GM12878 (cell line): ENCODE results near the gene POLR2L. TPM values are rescaled to one million over a fixed set of nuclear protein-coding genes. Genes with fewer than 3 reads are reported as not detected.

ENCODE experiments used
- ATAC-seq: fragments of 200-7000 bp; cut with Tn5 transposase; 3 replicates; pipeline ENCODE4 v1.9.1; 2020; ENCODE audit warnings: mild to moderate bottlenecking, moderate library complexity
- BruUV-seq: library from RNA; stranded (reverse); fragments of 400-500 nt; replicated peaks from 2 replicates; lab custom pipeline; 2021; lab: Mats Ljungman, UMichigan
- CTCF ChIA-PET: fragments of 300-600 bp; sonication (Branson Sonifier 250); formaldehyde crosslinking; extraction: SDS; loops from one replicate; lab custom pipeline; 2021; ENCODE audit warnings: inconsistent platforms; lab: Yijun Ruan, JAX
- POLR2A ChIA-PET: fragments of 350-600 bp; formaldehyde crosslinking; extraction: SDS; loops from one replicate; lab custom pipeline; 2021; ENCODE audit warnings: inconsistent platforms; lab: Charles Lee
- RAD21 ChIA-PET: fragments of 300-600 bp; sonication (Branson Sonifier 250); formaldehyde crosslinking; loops from one replicate; lab custom pipeline; 2023; ENCODE audit warnings: antibody characterized with exemption; ENCODE audit not compliant: unreplicated experiment; lab: Charles Lee
- SMC1A ChIA-PET: fragments of 300-600 bp; sonication (Branson Sonifier 250); formaldehyde crosslinking; loops from one replicate; lab custom pipeline; 2023; ENCODE audit not compliant: unreplicated experiment, uncharacterized antibody; lab: Charles Lee
- DNase-seq: peaks from one replicate; pipeline ENCODE4 v3.0.0-alpha.2; 2011; ENCODE audit warnings: low read depth, low spot score
- FAIRE-seq: peaks from 3 replicates; lab custom pipeline; 2011; peaks lifted over from hg19 to GRCh38; lab: Jason Lieb, UNC
- H2AFZ ChIP-seq: 2 replicates; pipeline ENCODE4 v1.6.0; 2011; ENCODE audit warnings: low read depth, low read length, control low read depth; ENCODE audit not compliant: control insufficient read depth
- H3K27ac ChIP-seq: 2 replicates; pipeline ENCODE4 v1.5.1; 2011; ENCODE audit warnings: control low read depth; ENCODE audit not compliant: control insufficient read depth, insufficient read depth
- H3K27me3 ChIP-seq, 2 experiments: replicated peaks in 1 of 2; 2 replicates each; pipeline versions ENCODE4 v1.6.0 to v1.6.1; 2011; ENCODE audit warnings: low read length in 1 of 2; ENCODE audit not compliant: control insufficient read depth in 2 of 2, insufficient read depth in 2 of 2
- H3K36me3 ChIP-seq, 2 experiments: 2 replicates each; pipeline ENCODE4 v1.5.1; 2011; ENCODE audit warnings: low read length in 1 of 2; ENCODE audit not compliant: control insufficient read depth in 2 of 2, insufficient read depth in 2 of 2
- H3K4me1 ChIP-seq: 2 replicates; pipeline ENCODE4 v1.6.1; 2011; ENCODE audit warnings: mild to moderate bottlenecking, low read length, moderate library complexity, mixed read lengths; ENCODE audit not compliant: control insufficient read depth, insufficient read depth
- H3K4me2 ChIP-seq: 2 replicates; pipeline ENCODE4 v1.6.0; 2011; ENCODE audit warnings: control low read depth; ENCODE audit not compliant: control insufficient read depth, insufficient read depth
- H3K4me3 ChIP-seq: fragments of 200-600 bp; sonication (generic); 2 replicates; pipeline ENCODE4 v1.5.1; 2016
- H3K79me2 ChIP-seq: 2 replicates; pipeline ENCODE4 v1.6.0; 2011; ENCODE audit warnings: low read length; ENCODE audit not compliant: control insufficient read depth, insufficient read depth
- H3K9ac ChIP-seq: 2 replicates; pipeline ENCODE4 v1.8.0; 2011; ENCODE audit warnings: low read length, control low read depth, mixed read lengths; ENCODE audit not compliant: control insufficient read depth, insufficient read depth
- H3K9me3 ChIP-seq: replicated peaks from 3 replicates; pipeline ENCODE4 v1.5.1; 2011; ENCODE audit warnings: mild to moderate bottlenecking, low read length; ENCODE audit not compliant: control insufficient read depth, insufficient read depth
- H4K20me1 ChIP-seq: 2 replicates; pipeline ENCODE4 v1.6.0; 2011; ENCODE audit not compliant: control insufficient read depth, insufficient read depth
- CBFB ChIP-seq: IDR thresholded peaks from 2 replicates; pipeline ENCODE4 v1.6.1; 2016; ENCODE audit warnings: antibody characterized with exemption, low read depth
- CBX3 ChIP-seq: fragments of 200-600 bp; sonication (generic); IDR thresholded peaks from 2 replicates; pipeline ENCODE4 v1.6.1; 2016; ENCODE audit warnings: low read depth, borderline replicate concordance
- IKZF1 ChIP-seq: fragments of 450-650 bp; conservative IDR thresholded peaks from 2 replicates; pipeline ENCODE4 v1.6.1; 2017; ENCODE audit warnings: antibody characterized with exemption, mild to moderate bottlenecking
- NBN ChIP-seq: fragments of 450-650 bp; IDR thresholded peaks from 2 replicates; pipeline ENCODE4 v1.6.1; 2016
- NR2C2 ChIP-seq: IDR thresholded peaks from 2 replicates; pipeline ENCODE4 v1.6.1; 2011; ENCODE audit warnings: borderline replicate concordance, low read depth; ENCODE audit not compliant: control insufficient read depth, insufficient read length
- WGBS: methylation state at CpG from one replicate; pipeline ENCODE4 v1.1.6; 2016; ENCODE audit warnings: low lambda C conversion rate; ENCODE audit not compliant: insufficient replicate concordance, insufficient coverage; ENCODE audit errors: missing lambda C conversion rate; 5-methylcytosine and 5-hydroxymethylcytosine counted together
- in situ Hi-C: fragments of 300-500 bp; cut with MboI; formaldehyde crosslinking; loops from 9 replicates; pipeline ENCODE4 v1.14.3; 2018; ENCODE audit warnings: mixed read lengths
- intact Hi-C: fragments of 100-400 bp; cut with micrococcal nuclease; formaldehyde crosslinking; loops from one replicate; pipeline ENCODE4 v1.14.2; 2022; ENCODE audit not compliant: unreplicated experiment
- polyA plus RNA-seq, 11 experiments: library from polyadenylated mRNA; depleted of rRNA in 4 of 11; unstranded in 6 of 11; stranded (reverse) in 5 of 11; fragments of >200 nt; fragmentation: Nextera tagmentation in 4 of 11; fragmentation: Illumina TruSeq in 1 of 11; extraction: Ambion mirVana in 4 of 11; extraction: Trizol in 1 of 11; gene quantifications; 1 replicate in 1 of 11; 2 replicates in 10 of 11; pipeline versions ENCODE4 v1.2.1 to v1.2.3, GENCODE V29; 2011 to 2016; ENCODE audit warnings: inconsistent platforms in 2 of 11, missing spikeins in 2 of 11, low read depth in 1 of 11
- total RNA-seq, 4 experiments: library from RNA; depleted of rRNA in 3 of 4; stranded (reverse); fragments of >200 nt in 3 of 4; fragmentation: Illumina TruSeq in 1 of 4; extraction: Trizol in 1 of 4; gene quantifications; 2 replicates each; pipeline versions ENCODE4 v1.2.1 to v1.2.3, GENCODE V29; 2013 to 2021
- TF ChIP-seq, protein P1 (sequence below): fragments of 450-650 bp; IDR thresholded peaks from 2 replicates; pipeline ENCODE4 v1.6.1; 2017; ENCODE audit warnings: borderline replicate concordance
- TF ChIP-seq, protein P2 (sequence below): fragments of 450-650 bp; formaldehyde crosslinking; IDR thresholded peaks from 2 replicates; pipeline ENCODE4 v1.5.0; 2022; ENCODE audit warnings: mild to moderate bottlenecking, missing genetic modification characterization
- TF ChIP-seq, protein P3 (sequence below): fragments of 450-650 bp; IDR thresholded peaks from 2 replicates; pipeline ENCODE4 v1.6.1; 2014; ENCODE audit warnings: mild to moderate bottlenecking

POLR2L gene
- total and polyA plus RNA-seq, 10 of the 15 experiments (the other 5 are each of a cell fraction or from before 2014, with no cell fraction given), result 23.1 to 497 (median 125) TPM

DNA sequence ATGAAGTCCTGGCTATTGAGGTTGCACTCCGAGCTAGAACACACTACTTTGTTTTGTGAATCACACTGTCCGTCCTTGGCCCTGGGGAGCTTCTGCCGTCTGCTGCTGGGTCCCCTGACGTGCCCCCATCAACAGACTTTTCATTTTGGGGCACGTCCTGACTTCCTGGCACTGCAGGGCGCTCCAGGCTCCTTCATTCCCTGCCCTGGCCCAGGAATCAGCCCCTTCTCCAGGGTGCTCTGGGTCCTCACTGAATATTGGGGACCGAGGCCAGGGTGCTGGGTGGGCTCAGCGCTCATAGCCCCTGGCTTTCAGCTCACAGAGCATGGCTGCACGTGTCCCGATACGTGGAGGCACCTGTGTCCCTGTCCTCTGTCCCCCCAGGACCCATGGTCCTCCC, 22.6 kb upstream of the POLR2L start:
- no peak overlapping the region for H3K27ac ChIP-seq
- FAIRE-seq (no peak), DNase-seq (no peak), ATAC-seq (no peak)
- H2AFZ ChIP-seq, result no peak overlapping the region
- in situ Hi-C loops, result no loop called here
- intact Hi-C loops, result no loop called here
- no peak overlapping the region for H3K9ac ChIP-seq
- H4K20me1 ChIP-seq, result no peaks in the 10 kb centered on the region
- TF ChIP-seq NR2C2 (no peak), IKZF1 (no peak), CBX3 (no peak), CBFB (no peak), NBN (no peak)
- TF ChIP-seq, protein P1, sequence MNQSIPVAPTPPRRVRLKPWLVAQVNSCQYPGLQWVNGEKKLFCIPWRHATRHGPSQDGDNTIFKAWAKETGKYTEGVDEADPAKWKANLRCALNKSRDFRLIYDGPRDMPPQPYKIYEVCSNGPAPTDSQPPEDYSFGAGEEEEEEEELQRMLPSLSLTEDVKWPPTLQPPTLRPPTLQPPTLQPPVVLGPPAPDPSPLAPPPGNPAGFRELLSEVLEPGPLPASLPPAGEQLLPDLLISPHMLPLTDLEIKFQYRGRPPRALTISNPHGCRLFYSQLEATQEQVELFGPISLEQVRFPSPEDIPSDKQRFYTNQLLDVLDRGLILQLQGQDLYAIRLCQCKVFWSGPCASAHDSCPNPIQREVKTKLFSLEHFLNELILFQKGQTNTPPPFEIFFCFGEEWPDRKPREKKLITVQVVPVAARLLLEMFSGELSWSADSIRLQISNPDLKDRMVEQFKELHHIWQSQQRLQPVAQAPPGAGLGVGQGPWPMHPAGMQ, result no peak
- TF ChIP-seq, protein P2, sequence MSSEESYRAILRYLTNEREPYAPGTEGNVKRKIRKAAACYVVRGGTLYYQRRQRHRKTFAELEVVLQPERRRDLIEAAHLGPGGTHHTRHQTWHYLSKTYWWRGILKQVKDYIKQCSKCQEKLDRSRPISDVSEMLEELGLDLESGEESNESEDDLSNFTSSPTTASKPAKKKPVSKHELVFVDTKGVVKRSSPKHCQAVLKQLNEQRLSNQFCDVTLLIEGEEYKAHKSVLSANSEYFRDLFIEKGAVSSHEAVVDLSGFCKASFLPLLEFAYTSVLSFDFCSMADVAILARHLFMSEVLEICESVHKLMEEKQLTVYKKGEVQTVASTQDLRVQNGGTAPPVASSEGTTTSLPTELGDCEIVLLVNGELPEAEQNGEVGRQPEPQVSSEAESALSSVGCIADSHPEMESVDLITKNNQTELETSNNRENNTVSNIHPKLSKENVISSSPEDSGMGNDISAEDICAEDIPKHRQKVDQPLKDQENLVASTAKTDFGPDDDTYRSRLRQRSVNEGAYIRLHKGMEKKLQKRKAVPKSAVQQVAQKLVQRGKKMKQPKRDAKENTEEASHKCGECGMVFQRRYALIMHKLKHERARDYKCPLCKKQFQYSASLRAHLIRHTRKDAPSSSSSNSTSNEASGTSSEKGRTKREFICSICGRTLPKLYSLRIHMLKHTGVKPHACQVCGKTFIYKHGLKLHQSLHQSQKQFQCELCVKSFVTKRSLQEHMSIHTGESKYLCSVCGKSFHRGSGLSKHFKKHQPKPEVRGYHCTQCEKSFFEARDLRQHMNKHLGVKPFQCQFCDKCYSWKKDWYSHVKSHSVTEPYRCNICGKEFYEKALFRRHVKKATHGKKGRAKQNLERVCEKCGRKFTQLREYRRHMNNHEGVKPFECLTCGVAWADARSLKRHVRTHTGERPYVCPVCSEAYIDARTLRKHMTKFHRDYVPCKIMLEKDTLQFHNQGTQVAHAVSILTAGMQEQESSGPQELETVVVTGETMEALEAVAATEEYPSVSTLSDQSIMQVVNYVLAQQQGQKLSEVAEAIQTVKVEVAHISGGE (CRISPR knock-in tag), result no peak
- TF ChIP-seq, protein P3, sequence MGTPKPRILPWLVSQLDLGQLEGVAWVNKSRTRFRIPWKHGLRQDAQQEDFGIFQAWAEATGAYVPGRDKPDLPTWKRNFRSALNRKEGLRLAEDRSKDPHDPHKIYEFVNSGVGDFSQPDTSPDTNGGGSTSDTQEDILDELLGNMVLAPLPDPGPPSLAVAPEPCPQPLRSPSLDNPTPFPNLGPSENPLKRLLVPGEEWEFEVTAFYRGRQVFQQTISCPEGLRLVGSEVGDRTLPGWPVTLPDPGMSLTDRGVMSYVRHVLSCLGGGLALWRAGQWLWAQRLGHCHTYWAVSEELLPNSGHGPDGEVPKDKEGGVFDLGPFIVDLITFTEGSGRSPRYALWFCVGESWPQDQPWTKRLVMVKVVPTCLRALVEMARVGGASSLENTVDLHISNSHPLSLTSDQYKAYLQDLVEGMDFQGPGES, result no peak
- CTCF ChIA-PET, result no interaction called here
- H3K9me3 ChIP-seq, result no peaks in the 10 kb centered on the region
- WGBS, result 46% methylated on average over 9 of the region's 11 CpGs
- H3K4me1 ChIP-seq, result no peaks in the 10 kb centered on the region
- RAD21 ChIA-PET, result no interaction called here
- H3K4me3 ChIP-seq, result no peak overlapping the region
- POLR2A ChIA-PET, result no interaction called here
- H3K36me3 ChIP-seq, result no peaks in the 10 kb centered on the region
- no TSS peak for BruUV-seq
- no peaks in the 10 kb centered on the region for H3K27me3 ChIP-seq
- H3K79me2 ChIP-seq, result no peaks in the 10 kb centered on the region
- H3K4me2 ChIP-seq, result no peak overlapping the region
- SMC1A ChIA-PET, result no interaction called here
